Trophoblast cell (in vitro differentiated cells and primary cell): Measurements from ENCODE around the gene PEX5. TPM values are rescaled to one million over a fixed set of nuclear protein-coding genes. Genes with fewer than 3 reads are reported as not detected.

ENCODE experiments used
- DNase-seq, 2 donors: peaks; one replicate each; pipeline ENCODE4 v3.0.0-alpha.2; 2016
- H2AFZ ChIP-seq: 2 replicates; pipeline ENCODE4 v1.6.1; 2013; ENCODE audit warnings: low read length, moderate library complexity, mild to moderate bottlenecking; ENCODE audit not compliant: insufficient read depth, poor library complexity
- H2AK5ac ChIP-seq: 2 replicates; pipeline ENCODE4 v1.6.1; 2013; ENCODE audit warnings: mild to moderate bottlenecking, low read length
- H2BK120ac ChIP-seq: 2 replicates; pipeline ENCODE4 v1.6.1; 2013; ENCODE audit warnings: low read length, mild to moderate bottlenecking, moderate library complexity; ENCODE audit not compliant: insufficient read depth, poor library complexity
- H2BK12ac ChIP-seq: 2 replicates; pipeline ENCODE4 v1.6.1; 2013; ENCODE audit warnings: mild to moderate bottlenecking, low read length, moderate library complexity
- H2BK5ac ChIP-seq: 2 replicates; pipeline ENCODE4 v1.6.1; 2013; ENCODE audit warnings: low read length, low read depth, moderate library complexity, mild to moderate bottlenecking; ENCODE audit not compliant: poor library complexity
- H3K14ac ChIP-seq: 2 replicates; pipeline ENCODE4 v1.6.1; 2013; ENCODE audit warnings: mild to moderate bottlenecking, low read length
- H3K18ac ChIP-seq: 2 replicates; pipeline ENCODE4 v1.6.1; 2013; ENCODE audit warnings: mild to moderate bottlenecking, low read length
- H3K23ac ChIP-seq: 2 replicates; pipeline ENCODE4 v1.6.1; 2013; ENCODE audit warnings: low read length
- H3K27ac ChIP-seq: 2 replicates; pipeline ENCODE4 v1.5.1; 2013; ENCODE audit warnings: low read depth, mild to moderate bottlenecking, inconsistent platforms, low read length, moderate library complexity
- H3K27me3 ChIP-seq: 2 replicates; pipeline ENCODE4 v1.6.1; 2013; ENCODE audit warnings: inconsistent platforms, mild to moderate bottlenecking, low read length, moderate library complexity; ENCODE audit not compliant: insufficient read depth
- H3K36me3 ChIP-seq, 2 experiments: 1 replicate in 1 of 2; 2 replicates in 1 of 2; pipeline ENCODE4 v1.6.1; 2013; ENCODE audit warnings: low read length in 2 of 2, mild to moderate bottlenecking in 2 of 2, moderate library complexity in 1 of 2; ENCODE audit not compliant: insufficient read depth in 2 of 2, control insufficient read depth in 1 of 2
- H3K4ac ChIP-seq: 2 replicates; pipeline ENCODE4 v1.6.1; 2013; ENCODE audit warnings: low read depth, mild to moderate bottlenecking, low read length, moderate library complexity
- H3K4me1 ChIP-seq, 2 experiments: 1 replicate in 1 of 2; 2 replicates in 1 of 2; pipeline ENCODE4 v1.6.1; 2013; ENCODE audit warnings: low read length in 2 of 2, mild to moderate bottlenecking in 2 of 2, moderate library complexity in 1 of 2; ENCODE audit not compliant: insufficient read depth in 2 of 2, control insufficient read depth in 1 of 2
- H3K4me2 ChIP-seq: 2 replicates; pipeline ENCODE4 v1.6.1; 2013; ENCODE audit warnings: inconsistent platforms, mild to moderate bottlenecking, low read length, moderate library complexity
- H3K4me3 ChIP-seq: 2 replicates; pipeline ENCODE4 v1.5.1; 2013; ENCODE audit warnings: mild to moderate bottlenecking, low read depth, low read length, inconsistent platforms
- H3K79me1 ChIP-seq: one replicate; pipeline ENCODE4 v1.6.1; 2013; ENCODE audit warnings: low read length
- H3K79me2 ChIP-seq: 2 replicates; pipeline ENCODE4 v1.6.1; 2013; ENCODE audit warnings: low read length, mild to moderate bottlenecking; ENCODE audit not compliant: control insufficient read depth, insufficient read depth, poor library complexity
- H3K9ac ChIP-seq: 2 replicates; pipeline ENCODE4 v1.6.1; 2013; ENCODE audit warnings: mild to moderate bottlenecking, low read length
- H3K9me3 ChIP-seq: 2 replicates; pipeline ENCODE4 v1.6.1; 2013; ENCODE audit warnings: low read depth, mild to moderate bottlenecking, control low read depth, inconsistent platforms, low read length; ENCODE audit not compliant: insufficient read depth
- H4K12ac ChIP-seq: 2 replicates; pipeline ENCODE4 v1.6.1; 2013; ENCODE audit warnings: low read depth, mild to moderate bottlenecking, low read length, moderate library complexity
- H4K8ac ChIP-seq: 2 replicates; pipeline ENCODE4 v1.6.1; 2013; ENCODE audit warnings: low read depth, mild to moderate bottlenecking, low read length, moderate library complexity
- H4K91ac ChIP-seq: one replicate; pipeline ENCODE4 v1.6.1; 2013; ENCODE audit warnings: low read depth, mild to moderate bottlenecking, low read length, moderate library complexity
- WGBS: extraction: QIAGEN DNeasy Blood & Tissue Kit; methylation state at CpG from one replicate; pipeline ENCODE4 v1.1.7; 2013; ENCODE audit warnings: missing lambda C conversion rate; ENCODE audit not compliant: insufficient read length, insufficient coverage; ENCODE audit errors: extremely low coverage; 5-methylcytosine and 5-hydroxymethylcytosine counted together
- polyA plus RNA-seq: library from polyadenylated mRNA; stranded (reverse); fragments of 200-250 nt; gene quantifications from 2 replicates; pipeline ENCODE4 v1.2.3, GENCODE V29; 2013

Gene PEX5
- 7.2 and 7.9 TPM in 2 replicates for polyA plus RNA-seq

DNA sequence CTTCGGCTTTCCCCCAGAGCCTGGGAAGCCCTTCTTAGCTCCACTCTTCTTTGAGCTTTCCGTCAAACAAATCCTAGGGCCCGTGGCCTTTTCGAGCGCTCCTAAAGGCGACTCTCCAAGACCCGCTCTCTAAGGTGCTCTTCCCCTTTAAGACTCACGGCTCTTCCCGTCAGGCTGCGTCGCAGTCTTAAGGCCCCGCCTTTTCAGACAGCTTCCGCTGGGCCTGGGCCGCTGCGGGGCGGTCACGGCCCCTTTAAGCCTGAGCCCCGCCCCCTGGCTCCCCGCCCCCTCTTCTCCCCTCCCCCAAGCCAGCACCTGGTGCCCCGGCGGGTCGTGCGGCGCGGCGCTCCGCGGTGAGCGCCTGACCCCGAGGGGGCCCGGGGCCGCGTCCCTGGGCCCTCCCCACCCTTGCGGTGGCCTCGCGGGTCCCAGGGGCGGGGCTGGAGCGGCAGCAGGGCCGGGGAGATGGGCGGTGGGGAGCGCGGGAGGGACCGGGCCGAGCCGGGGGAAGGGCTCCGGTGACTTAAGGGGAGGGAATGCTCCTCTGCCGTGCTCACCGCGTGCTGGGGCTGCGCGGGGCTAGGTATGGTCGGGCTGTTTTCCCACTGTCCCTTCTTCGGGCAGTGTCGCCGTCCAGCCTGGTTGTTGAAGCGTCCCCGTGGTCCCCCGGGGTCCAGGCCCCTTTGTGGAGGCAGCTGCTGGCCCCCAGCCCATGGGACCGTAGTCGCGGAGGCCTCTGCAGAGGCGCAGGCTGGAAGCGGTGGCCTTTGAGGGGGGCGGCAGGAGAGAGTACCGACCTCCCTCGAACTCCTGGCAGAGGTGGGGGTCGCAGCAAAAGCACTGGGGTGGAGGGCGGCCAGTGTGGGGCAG lies at the start of gene PEX5:
PEX5 (plus strand) TSS at position 289 of the 870 bp plus-strand sequence. CDS start 692 bp downstream, outside the sequence.
- H3K79me1 ChIP-seq: peaks cover 11% of the 10 kb centered on the region
- H3K4ac ChIP-seq: peak within 1 kb of the TSS; percentile 86
- peak; percentile 85 to 91 for DNase-seq
- H3K4me2 ChIP-seq: peak within 1 kb of the TSS; percentile 93
- H2AK5ac ChIP-seq: peak within 1 kb of the TSS; percentile 82
- H3K4me1 ChIP-seq: peaks cover 4 to 12% of the 10 kb centered on the region in 2 experiments
- H3K4me3 ChIP-seq: peak within 1 kb of the TSS; percentile 88
- H4K8ac ChIP-seq: peak within 1 kb of the TSS; percentile 84
- peak within 1 kb of the TSS; percentile 81 for H4K12ac ChIP-seq
- H3K14ac ChIP-seq: peak within 1 kb of the TSS; percentile 97
- peak within 1 kb of the TSS; percentile 69 for H3K18ac ChIP-seq
- H3K79me2 ChIP-seq: peaks cover 3% of the 10 kb centered on the region
- H4K91ac ChIP-seq: peak within 1 kb of the TSS; percentile 70
- peak within 1 kb of the TSS; percentile 90 for H2BK120ac ChIP-seq
- H3K27ac ChIP-seq: no peak within 1 kb of the TSS
- peaks cover 2% of the 10 kb centered on the region in 2 experiments for H3K36me3 ChIP-seq
- peak within 1 kb of the TSS; percentile 78 for H3K9ac ChIP-seq
- H3K23ac ChIP-seq: no peak within 1 kb of the TSS
- H2BK12ac ChIP-seq: peak within 1 kb of the TSS; percentile 52
- peak within 1 kb of the TSS; percentile 90 for H2AFZ ChIP-seq
- peak within 1 kb of the TSS; percentile 64 for H2BK5ac ChIP-seq
- peaks cover 2% of the 10 kb centered on the region for H3K9me3 ChIP-seq
- no peaks in the 10 kb centered on the region for H3K27me3 ChIP-seq
- WGBS: no CpG with 5 or more reads among the region's 68 CpGs

DNA sequence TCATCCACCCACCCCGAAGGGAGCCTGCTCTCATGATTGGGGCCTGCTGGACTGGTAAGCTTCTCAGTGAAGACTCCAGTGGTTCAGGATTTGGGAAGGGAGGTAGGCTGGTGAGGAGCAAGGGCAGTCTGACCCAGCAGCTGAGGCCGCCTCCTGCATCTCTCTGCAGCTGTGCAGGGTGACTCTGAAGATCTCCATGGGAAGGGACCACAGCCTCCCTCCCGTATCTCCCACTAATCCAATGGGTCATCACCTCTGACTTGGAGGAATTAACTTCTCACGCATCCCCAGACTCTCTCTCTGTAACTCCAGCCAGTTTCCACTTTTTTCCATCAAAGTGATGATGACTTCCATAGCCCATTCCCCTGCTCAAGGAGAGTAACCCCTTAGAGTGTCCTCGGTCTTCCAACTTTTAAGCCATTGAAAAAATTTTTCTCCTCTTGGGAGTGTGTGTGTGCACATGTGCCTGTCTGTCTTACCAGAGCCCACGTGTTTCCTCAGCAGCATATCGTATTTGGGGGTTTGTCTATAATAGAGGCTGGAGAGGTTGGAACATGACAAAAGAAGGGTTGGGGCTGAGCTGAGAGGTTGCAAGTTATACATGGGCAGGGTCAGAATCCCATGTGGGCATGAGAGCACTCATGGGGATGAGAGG lies 48.0 kb upstream of the PEX5 start:
- H3K79me2 ChIP-seq: no peaks in the 10 kb centered on the region
- H2BK12ac ChIP-seq: no peak overlapping the region
- H3K36me3 ChIP-seq: peaks cover 12 to 22% of the 10 kb centered on the region in 2 experiments
- WGBS: no CpG with 5 or more reads among the region's 7 CpGs
- H3K27me3 ChIP-seq: no peaks in the 10 kb centered on the region
- no peak overlapping the region for H2AK5ac ChIP-seq
- no peak overlapping the region for H3K4me3 ChIP-seq
- no peak overlapping the region for H3K4me2 ChIP-seq
- H3K18ac ChIP-seq: no peak overlapping the region
- no peak overlapping the region for H3K23ac ChIP-seq
- DNase-seq: no peak
- no peak overlapping the region for H4K8ac ChIP-seq
- no peak overlapping the region for H4K91ac ChIP-seq
- H2AFZ ChIP-seq: no peak overlapping the region
- H3K9ac ChIP-seq: no peak overlapping the region
- no peak overlapping the region for H3K4ac ChIP-seq
- H3K9me3 ChIP-seq: no peaks in the 10 kb centered on the region
- H4K12ac ChIP-seq: no peak overlapping the region
- H3K14ac ChIP-seq: no peak overlapping the region
- H3K79me1 ChIP-seq: no peaks in the 10 kb centered on the region
- H3K27ac ChIP-seq: no peak overlapping the region
- peaks cover 0 to 2% of the 10 kb centered on the region in 2 experiments for H3K4me1 ChIP-seq
- no peak overlapping the region for H2BK5ac ChIP-seq
- H2BK120ac ChIP-seq: no peak overlapping the region

DNA sequence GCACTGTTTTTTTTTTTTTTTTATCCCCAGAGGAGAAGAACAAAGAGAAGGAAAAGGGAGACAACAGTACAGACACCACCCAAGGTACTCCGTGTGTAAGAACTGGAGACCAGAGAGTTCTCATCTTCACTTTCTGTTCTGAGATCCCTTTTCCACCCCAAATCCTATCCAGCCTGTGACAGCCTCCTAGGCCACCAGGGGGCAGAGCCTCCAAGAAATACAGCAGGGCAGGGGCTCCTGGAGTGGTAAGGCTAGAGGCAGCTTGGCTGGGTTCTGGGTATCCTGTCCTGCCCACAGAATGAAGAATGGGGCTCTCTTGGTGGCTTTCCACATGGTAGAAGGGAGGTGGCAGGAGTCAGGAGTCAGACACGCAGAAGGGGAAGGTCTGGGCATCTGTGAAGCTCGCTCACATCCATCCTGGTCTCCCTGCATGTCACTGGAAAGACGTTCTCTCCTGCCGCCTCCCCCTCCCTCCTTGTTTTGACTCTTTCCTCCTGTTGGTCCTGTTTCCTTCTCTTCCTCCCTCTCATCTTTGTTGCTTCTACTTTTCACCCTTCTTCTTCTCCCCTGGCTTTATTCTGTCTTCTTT lies 47.3 kb upstream of the PEX5 start:
- Histone ChIP-seq H3K9ac (no peak overlapping the region), H4K8ac (no peak overlapping the region), H3K36me3 (peaks cover 7 to 19% of the 10 kb centered on the region in 2 experiments), H3K79me1 (no peaks in the 10 kb centered on the region), H2BK5ac (no peak overlapping the region), H3K14ac (no peak overlapping the region), H2AK5ac (no peak overlapping the region), H3K9me3 (no peaks in the 10 kb centered on the region), H3K4me3 (no peak overlapping the region), H3K23ac (no peak overlapping the region), H2BK12ac (no peak overlapping the region), H4K12ac (no peak overlapping the region), H3K18ac (no peak overlapping the region), H2BK120ac (no peak overlapping the region), H3K4me1 (peaks cover 0 to 2% of the 10 kb centered on the region in 2 experiments), H2AFZ (no peak overlapping the region), H3K79me2 (no peaks in the 10 kb centered on the region), H3K4ac (no peak overlapping the region), H3K4me2 (no peak overlapping the region), H4K91ac (no peak overlapping the region), H3K27ac (no peak overlapping the region), H3K27me3 (no peaks in the 10 kb centered on the region)
- WGBS: no CpG with 5 or more reads among the region's 5 CpGs
- DNase-seq: peak; percentile 46 to 73

DNA sequence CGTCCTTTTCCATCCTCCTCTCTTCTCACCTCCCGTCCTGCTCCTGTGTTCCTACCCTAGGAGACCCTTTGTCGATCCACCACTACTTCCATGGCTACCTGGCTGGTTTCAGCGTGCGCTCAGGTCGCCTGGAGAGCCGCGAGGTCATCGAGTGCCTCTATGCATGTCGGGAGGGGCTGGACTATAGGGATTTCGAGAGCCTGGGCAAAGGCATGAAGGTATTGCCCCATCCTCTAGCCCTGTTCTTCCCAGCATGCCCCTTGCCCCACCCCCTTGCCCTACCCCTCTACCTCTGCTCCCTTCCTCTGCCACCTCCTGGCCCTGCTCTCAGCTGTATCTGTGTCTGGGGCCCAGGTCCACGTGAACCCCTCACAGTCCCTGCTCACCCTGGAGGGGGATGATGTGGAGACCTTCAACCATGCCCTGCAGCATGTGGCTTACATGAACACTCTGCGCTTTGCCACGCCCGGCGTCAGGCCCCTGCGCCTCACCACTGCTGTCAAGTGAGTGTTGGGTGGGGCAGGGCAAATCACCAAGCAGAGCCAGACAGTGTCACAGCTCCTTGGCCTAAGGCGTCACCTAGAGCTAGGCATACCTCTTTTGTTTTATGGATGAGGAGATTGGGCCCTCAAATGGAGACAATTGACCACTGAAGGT lies 46.5 kb upstream of the PEX5 start:
- no peaks in the 10 kb centered on the region for H3K79me1 ChIP-seq
- no peak overlapping the region for H3K4ac ChIP-seq
- no peak overlapping the region for H3K27ac ChIP-seq
- peaks cover 0 to 2% of the 10 kb centered on the region in 2 experiments for H3K4me1 ChIP-seq
- no peak overlapping the region for H4K91ac ChIP-seq
- no peak for DNase-seq
- H3K9ac ChIP-seq: no peak overlapping the region
- H4K12ac ChIP-seq: no peak overlapping the region
- no peak overlapping the region for H3K14ac ChIP-seq
- H3K79me2 ChIP-seq: no peaks in the 10 kb centered on the region
- H3K27me3 ChIP-seq: no peaks in the 10 kb centered on the region
- H3K4me2 ChIP-seq: no peak overlapping the region
- H3K18ac ChIP-seq: no peak overlapping the region
- no peaks in the 10 kb centered on the region for H3K9me3 ChIP-seq
- H4K8ac ChIP-seq: no peak overlapping the region
- 100% methylated on average over 1 of the region's 18 CpGs for WGBS
- no peak overlapping the region for H2BK12ac ChIP-seq
- peaks cover 5 to 17% of the 10 kb centered on the region in 2 experiments for H3K36me3 ChIP-seq
- H2BK5ac ChIP-seq: no peak overlapping the region
- H2AFZ ChIP-seq: no peak overlapping the region
- H2BK120ac ChIP-seq: no peak overlapping the region
- H3K4me3 ChIP-seq: no peak overlapping the region
- H3K23ac ChIP-seq: no peak overlapping the region
- no peak overlapping the region for H2AK5ac ChIP-seq
